Measurements from ENCODE around the gene ADGRE3. TPM values are rescaled to one million over a fixed set of nuclear protein-coding genes. Genes with fewer than 3 reads are reported as not detected.

Gene ADGRE3
- total RNA-seq, 1 donor from 2014 or later: not detected

- Mint-ChIP-seq H3K4me3 (ENCODE audit: unreplicated experiment) (no peak overlapping the region), H3K27ac (ENCODE audit: unreplicated experiment) (no peak overlapping the region), H3K27me3 (ENCODE audit: unreplicated experiment) (no peaks in the 10 kb centered on the region), H3K9me3 (ENCODE audit: unreplicated experiment) (peaks cover 7% of the 10 kb centered on the region), H3K4me1 (ENCODE audit: unreplicated experiment) (no peaks in the 10 kb centered on the region), H3K36me3 (ENCODE audit: low read depth, unreplicated experiment) (peaks cover 3% of the 10 kb centered on the region)
- no peak for DNase-seq (ENCODE audit: low spot score)
- no peak for TF ChIP-seq CTCF (IDR thresholded peaks at IDR 0.05; ENCODE audit: unreplicated experiment)
These were observed 14.7 kb downstream of the ADGRE3 start for GRCh38 chr19:14659874-14660489.

GRCh38 chr19:14655726-14656125 is 18.9 kb downstream of the ADGRE3 start:
- H3K9me3 Mint-ChIP-seq (ENCODE audit: unreplicated experiment): peaks cover 16% of the 10 kb centered on the region
- H3K27ac Mint-ChIP-seq (ENCODE audit: unreplicated experiment): no peak overlapping the region
- TF ChIP-seq CTCF (IDR thresholded peaks at IDR 0.05; ENCODE audit: unreplicated experiment): no peak
- H3K4me3 Mint-ChIP-seq (ENCODE audit: unreplicated experiment): peak overlapping the region; percentile 47
- H3K27me3 Mint-ChIP-seq (ENCODE audit: unreplicated experiment): peaks cover under 1% of the 10 kb centered on the region
- H3K4me1 Mint-ChIP-seq (ENCODE audit: unreplicated experiment): no peaks in the 10 kb centered on the region
- DNase-seq (ENCODE audit: low spot score): no peak
- H3K36me3 Mint-ChIP-seq (ENCODE audit: low read depth, unreplicated experiment): peaks cover 7% of the 10 kb centered on the region

GRCh38 chr19:14654786-14655560 is 19.7 kb downstream of the ADGRE3 start:
- no peak for TF ChIP-seq CTCF (IDR thresholded peaks at IDR 0.05; ENCODE audit: unreplicated experiment)
- Mint-ChIP-seq H3K9me3 (ENCODE audit: unreplicated experiment) (peaks cover 20% of the 10 kb centered on the region), H3K27ac (ENCODE audit: unreplicated experiment) (no peak overlapping the region)

GRCh38 chr19:14650161-14650560 is 24.5 kb downstream of the ADGRE3 start:
- peaks cover 34% of the 10 kb centered on the region for H3K9me3 Mint-ChIP-seq (ENCODE audit: unreplicated experiment)

More at GRCh38 chr19:14654786-14655560, 19.7 kb downstream of the ADGRE3 start:
- Mint-ChIP-seq H3K4me3 (ENCODE audit: unreplicated experiment) (no peak overlapping the region), H3K27me3 (ENCODE audit: unreplicated experiment) (peaks cover 3% of the 10 kb centered on the region), H3K36me3 (ENCODE audit: low read depth, unreplicated experiment) (peaks cover 12% of the 10 kb centered on the region), H3K4me1 (ENCODE audit: unreplicated experiment) (no peaks in the 10 kb centered on the region)
- no peak for DNase-seq (ENCODE audit: low spot score)

More at GRCh38 chr19:14650161-14650560, 24.5 kb downstream of the ADGRE3 start:
- no peak for DNase-seq (ENCODE audit: low spot score)
- H3K36me3 Mint-ChIP-seq (ENCODE audit: low read depth, unreplicated experiment): peaks cover 19% of the 10 kb centered on the region
- TF ChIP-seq CTCF (IDR thresholded peaks at IDR 0.05; ENCODE audit: unreplicated experiment): no peak
- peaks cover 9% of the 10 kb centered on the region for H3K27me3 Mint-ChIP-seq (ENCODE audit: unreplicated experiment)
- no peak overlapping the region for H3K27ac Mint-ChIP-seq (ENCODE audit: unreplicated experiment)
- H3K4me1 Mint-ChIP-seq (ENCODE audit: unreplicated experiment): no peaks in the 10 kb centered on the region
- H3K4me3 Mint-ChIP-seq (ENCODE audit: unreplicated experiment): peak overlapping the region; percentile 22

All from endothelial cell (in vitro differentiated cells).